ENCODE data around the gene BCORL1. TPM values are rescaled to one million over a fixed set of nuclear protein-coding genes. Genes with fewer than 3 reads are reported as not detected.

The BCORL1 gene
- total RNA-seq, 2 experiments from 2014 or later, result 3.6 to 4.1 TPM

DNA sequence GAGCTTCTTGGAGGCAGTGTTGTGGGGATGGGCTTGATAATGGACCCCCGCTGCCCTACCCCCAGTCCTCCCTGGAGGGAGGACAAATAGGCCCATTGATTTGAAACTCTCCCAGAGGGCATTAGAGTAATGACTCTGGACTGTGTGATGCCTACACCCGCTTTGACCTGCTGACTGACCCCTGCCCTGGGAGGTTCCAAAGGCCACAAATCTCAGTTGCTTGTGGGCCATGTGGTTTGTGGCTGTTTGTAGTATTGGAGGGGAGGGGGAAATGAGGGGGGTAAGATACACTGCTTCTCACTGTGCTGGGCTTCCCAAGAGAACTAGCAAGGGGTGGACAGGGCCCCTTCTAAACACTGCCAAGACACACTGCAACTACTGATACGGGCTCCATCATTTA is 27.6 kb upstream of the BCORL1 start:
- intact Hi-C loops (cut with micrococcal nuclease), result no loop called here
- Mint-ChIP-seq H3K4me3 (no peak overlapping the region), H3K4me1 (ENCODE audit: low read depth) (peaks cover 7% of the 10 kb centered on the region), H3K36me3 (ENCODE audit: low read depth) (no peaks in the 10 kb centered on the region), H3K27ac (no peak overlapping the region), H3K9me3 (no peaks in the 10 kb centered on the region), H3K27me3 (ENCODE audit: low read depth) (peaks cover 2% of the 10 kb centered on the region)
- CTCF ChIA-PET, result no interaction called here
- no peak for DNase-seq

DNA sequence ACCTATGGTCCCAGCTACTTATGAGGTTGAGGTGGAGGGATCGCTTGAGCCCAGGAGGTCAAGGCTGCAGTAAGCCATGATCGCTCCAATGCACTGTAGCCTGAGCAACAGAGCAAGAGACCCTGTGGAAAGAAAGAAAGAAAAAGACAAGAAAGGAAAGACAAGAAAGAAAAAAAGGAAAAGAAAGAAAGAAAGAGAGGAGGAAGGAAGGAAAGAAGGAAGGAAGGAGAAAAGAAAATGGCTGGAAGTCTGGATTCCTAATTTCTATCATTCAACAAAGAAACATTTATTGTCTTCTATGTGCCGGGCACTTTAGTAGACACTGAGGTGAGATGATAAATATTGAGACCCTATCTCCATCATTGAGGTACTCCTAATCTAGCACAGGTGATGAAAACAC is 26.8 kb upstream of the BCORL1 start:
- CTCF ChIA-PET, result no interaction called here
- H3K27ac Mint-ChIP-seq, result no peak overlapping the region

GRCh38 chrX:129956145-129956544 is 26.3 kb upstream of the BCORL1 start:
- no peak for DNase-seq
- Mint-ChIP-seq H3K27me3 (ENCODE audit: low read depth) (peaks cover 2% of the 10 kb centered on the region), H3K36me3 (ENCODE audit: low read depth) (no peaks in the 10 kb centered on the region), H3K9me3 (no peaks in the 10 kb centered on the region), H3K4me3 (peak overlapping the region; percentile 63), H3K4me1 (ENCODE audit: low read depth) (peaks cover 7% of the 10 kb centered on the region), H3K27ac (no peak overlapping the region)
- intact Hi-C loops (cut with micrococcal nuclease), result no loop called here
- CTCF ChIA-PET, result no interaction called here

More for the DNA sequence above, 26.8 kb upstream of the BCORL1 start:
- Mint-ChIP-seq H3K9me3 (no peaks in the 10 kb centered on the region), H3K36me3 (ENCODE audit: low read depth) (no peaks in the 10 kb centered on the region), H3K27me3 (ENCODE audit: low read depth) (peaks cover 2% of the 10 kb centered on the region), H3K4me1 (ENCODE audit: low read depth) (peaks cover 7% of the 10 kb centered on the region), H3K4me3 (peak overlapping the region; percentile 45)
- DNase-seq, result no peak
- intact Hi-C loops (cut with micrococcal nuclease), result no loop called here

GRCh38 chrX:129956765-129957164 is 25.7 kb upstream of the BCORL1 start:
- no peaks in the 10 kb centered on the region for H3K9me3 Mint-ChIP-seq
- H3K27me3 Mint-ChIP-seq (ENCODE audit: low read depth), result peaks cover 2% of the 10 kb centered on the region
- H3K27ac Mint-ChIP-seq, result no peak overlapping the region
- no peaks in the 10 kb centered on the region for H3K36me3 Mint-ChIP-seq (ENCODE audit: low read depth)
- CTCF ChIA-PET, result no interaction called here
- H3K4me3 Mint-ChIP-seq, result peak overlapping the region; percentile 63
- peaks cover 11% of the 10 kb centered on the region for H3K4me1 Mint-ChIP-seq (ENCODE audit: low read depth)
- no peak for DNase-seq
- intact Hi-C loops (cut with micrococcal nuclease), result no loop called here

DNA sequence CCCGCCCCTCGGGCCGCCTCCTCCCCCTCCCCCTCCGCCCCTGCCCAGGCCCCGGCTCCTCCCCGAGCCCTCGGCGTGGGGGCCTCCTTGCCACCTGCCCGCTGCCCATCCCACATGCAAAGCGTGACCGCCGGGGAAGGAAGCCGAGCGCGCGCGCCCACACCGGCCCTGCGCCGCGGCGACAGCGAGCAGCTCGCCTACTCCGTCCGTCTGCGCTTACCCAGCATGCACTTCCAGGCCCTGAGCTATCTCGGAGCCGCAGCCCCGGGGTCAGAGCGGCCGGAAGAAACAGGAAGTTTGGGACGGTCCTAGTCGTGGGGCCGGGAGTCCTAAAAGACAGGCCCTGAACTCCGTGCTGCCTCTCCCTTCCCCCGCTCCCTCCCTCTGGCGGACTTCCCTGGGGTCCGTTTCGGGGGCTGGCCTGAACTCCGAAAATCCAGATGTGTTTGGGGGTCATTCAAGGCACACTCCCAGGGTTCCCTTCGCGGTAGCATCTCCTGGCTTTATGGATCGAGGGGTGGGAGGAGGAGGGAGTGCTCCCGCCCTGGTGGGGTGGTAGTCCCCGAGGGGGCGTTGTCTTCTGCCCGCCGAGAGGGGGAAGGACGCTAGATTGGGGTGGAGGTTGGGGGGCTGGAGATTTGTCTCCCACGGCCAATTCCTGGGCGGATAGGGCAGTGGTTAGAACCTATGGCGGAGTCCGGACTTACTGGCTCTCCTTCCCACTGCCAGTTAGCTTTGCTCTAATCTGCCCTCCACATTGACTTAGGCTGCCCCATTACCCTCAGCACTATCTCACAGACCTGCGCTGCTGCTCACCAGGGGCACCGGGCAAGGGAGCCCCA is 25.0 kb upstream of the BCORL1 start:
- H3K4me1 Mint-ChIP-seq (ENCODE audit: low read depth), result peaks cover 15% of the 10 kb centered on the region
- H3K9me3 Mint-ChIP-seq, result no peaks in the 10 kb centered on the region
- DNase-seq, result peak; percentile 42
- CTCF ChIA-PET, result no interaction called here
- no peak overlapping the region for H3K27ac Mint-ChIP-seq
- H3K36me3 Mint-ChIP-seq (ENCODE audit: low read depth), result no peaks in the 10 kb centered on the region
- peaks cover 2% of the 10 kb centered on the region for H3K27me3 Mint-ChIP-seq (ENCODE audit: low read depth)
- H3K4me3 Mint-ChIP-seq, result peak overlapping the region; percentile 60
- intact Hi-C loops (cut with micrococcal nuclease), result no loop called here

DNA sequence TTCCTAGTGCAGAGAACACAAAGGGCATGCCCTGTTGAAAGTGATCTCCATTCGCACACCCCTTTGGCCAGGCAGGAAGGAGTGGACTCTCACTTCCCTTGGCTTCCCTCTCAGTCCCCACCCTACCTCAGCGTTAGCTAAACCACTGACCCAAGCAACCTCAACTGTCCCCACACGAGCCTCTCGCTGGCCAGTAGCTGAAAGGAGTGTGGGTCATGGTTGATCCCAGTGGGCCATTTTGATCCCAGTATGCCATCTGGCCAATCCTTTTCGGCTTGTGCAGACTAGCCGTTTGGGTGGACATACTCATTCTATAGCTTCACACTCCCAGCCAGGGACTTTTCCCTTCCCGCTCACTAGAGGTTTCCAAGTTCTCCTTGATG is 24.4 kb upstream of the BCORL1 start:
- peaks cover 11% of the 10 kb centered on the region for H3K4me1 Mint-ChIP-seq (ENCODE audit: low read depth)
- intact Hi-C loops (cut with micrococcal nuclease), result no loop called here
- no peaks in the 10 kb centered on the region for H3K9me3 Mint-ChIP-seq
- no peak for DNase-seq
- H3K27ac Mint-ChIP-seq, result no peak overlapping the region
- peak overlapping the region; percentile 60 for H3K4me3 Mint-ChIP-seq
- H3K36me3 Mint-ChIP-seq (ENCODE audit: low read depth), result no peaks in the 10 kb centered on the region
- no peaks in the 10 kb centered on the region for H3K27me3 Mint-ChIP-seq (ENCODE audit: low read depth)
- CTCF ChIA-PET, result no interaction called here

DNA sequence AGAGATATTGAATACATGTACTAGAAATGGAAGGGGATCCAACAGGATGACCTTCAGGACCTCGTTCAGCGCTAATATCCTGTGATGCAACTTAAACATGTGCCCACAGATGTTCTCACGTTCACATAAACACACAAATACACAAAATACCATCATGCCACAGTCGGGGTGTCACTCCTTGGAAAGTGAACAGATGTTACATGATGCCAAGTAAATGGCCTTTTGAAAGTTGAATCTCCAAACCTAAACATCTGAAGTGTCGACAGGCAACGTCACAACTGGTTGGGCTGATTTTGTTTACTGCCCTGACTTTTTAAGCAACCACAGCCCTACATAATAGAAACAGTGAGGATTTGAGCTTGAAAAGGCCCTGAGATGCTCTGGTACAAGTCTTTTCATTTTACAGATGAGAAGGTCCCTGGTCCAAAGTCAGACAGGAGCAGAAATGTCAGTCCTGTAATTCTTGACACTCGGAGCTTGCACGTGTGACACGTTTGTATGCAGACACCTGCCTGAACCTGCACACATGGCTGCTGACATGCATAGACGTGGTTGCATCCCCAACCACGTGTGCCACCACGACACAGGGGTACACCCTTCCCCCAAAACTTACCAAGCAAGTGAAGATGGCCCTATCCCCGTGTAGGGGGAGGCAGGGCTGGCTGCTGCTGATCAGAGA is 23.5 kb upstream of the BCORL1 start:
- Mint-ChIP-seq H3K27me3 (ENCODE audit: low read depth) (no peaks in the 10 kb centered on the region), H3K4me3 (no peak overlapping the region), H3K4me1 (ENCODE audit: low read depth) (peaks cover 11% of the 10 kb centered on the region), H3K27ac (no peak overlapping the region), H3K36me3 (ENCODE audit: low read depth) (no peaks in the 10 kb centered on the region), H3K9me3 (no peaks in the 10 kb centered on the region)
- intact Hi-C loops (cut with micrococcal nuclease), result no loop called here
- CTCF ChIA-PET, result no interaction called here
- no peak for DNase-seq

GRCh38 chrX:129959493-129959832 is 23.0 kb upstream of the BCORL1 start:
- no peak overlapping the region for H3K27ac Mint-ChIP-seq
- DNase-seq, result no peak
- H3K36me3 Mint-ChIP-seq (ENCODE audit: low read depth), result no peaks in the 10 kb centered on the region
- CTCF ChIA-PET, result no interaction called here
- H3K4me3 Mint-ChIP-seq, result no peak overlapping the region
- no peaks in the 10 kb centered on the region for H3K27me3 Mint-ChIP-seq (ENCODE audit: low read depth)
- H3K9me3 Mint-ChIP-seq, result no peaks in the 10 kb centered on the region
- intact Hi-C loops (cut with micrococcal nuclease), result no loop called here
- H3K4me1 Mint-ChIP-seq (ENCODE audit: low read depth), result peaks cover 11% of the 10 kb centered on the region

DNA sequence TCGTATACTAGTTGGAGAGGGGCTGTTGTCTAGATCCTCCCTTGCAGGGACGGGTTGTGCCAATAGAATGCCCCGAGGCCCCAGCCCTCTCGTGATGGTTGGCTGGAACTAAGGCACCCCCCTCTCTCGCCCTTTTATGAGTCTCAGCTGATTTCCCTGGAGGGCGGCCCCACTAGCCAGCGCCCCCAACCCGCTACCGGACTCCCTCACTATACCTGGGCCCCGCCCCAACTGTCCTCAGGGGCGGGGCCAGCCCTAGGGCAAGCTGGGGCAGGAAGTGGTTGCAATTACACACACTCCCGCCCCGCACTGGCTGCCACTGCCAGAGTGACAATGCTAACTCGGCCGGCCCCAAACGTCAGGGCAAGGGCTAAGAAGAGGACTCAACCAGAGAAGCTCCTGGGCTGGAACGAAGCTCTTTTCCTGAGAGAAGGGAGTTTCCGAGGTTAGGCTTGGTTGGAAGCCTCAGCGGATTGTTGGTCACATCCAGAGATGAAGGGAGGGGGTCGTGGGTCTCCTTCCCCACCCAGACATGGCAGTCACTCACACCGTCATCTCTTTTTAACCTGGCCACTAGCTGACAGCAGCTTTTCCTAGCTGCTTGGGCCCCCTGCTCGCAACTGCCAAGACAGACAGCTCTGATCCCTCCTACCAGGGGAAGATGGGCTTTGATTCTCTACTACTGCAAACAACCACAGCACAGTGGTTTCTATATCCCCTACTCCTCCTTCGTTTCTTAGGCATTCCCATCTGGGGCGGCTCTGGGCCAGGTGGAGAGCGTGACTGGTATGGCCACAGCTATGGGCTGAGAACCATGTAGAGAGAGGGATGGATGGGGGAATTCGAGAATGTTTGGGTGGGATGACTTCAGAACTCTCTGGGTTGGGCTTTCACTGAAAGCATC is 21.0 kb upstream of the BCORL1 start:
- Mint-ChIP-seq H3K4me1 (ENCODE audit: low read depth) (peaks cover 11% of the 10 kb centered on the region), H3K27ac (peak overlapping the region; percentile 86), H3K9me3 (no peaks in the 10 kb centered on the region), H3K4me3 (peak overlapping the region; percentile 76), H3K27me3 (ENCODE audit: low read depth) (no peaks in the 10 kb centered on the region), H3K36me3 (ENCODE audit: low read depth) (no peaks in the 10 kb centered on the region)
- intact Hi-C loops (cut with micrococcal nuclease), result loop anchor here (1.0 to 5.0 kb wide), 3 partner anchors 21 to 179 kb away; partner anchors contain the start of gene BCORL1
- CTCF ChIA-PET, result interaction anchor here (0.6 to 3.0 kb wide), 5 partner anchors 35 to 357 kb away, joined by 3 to 13 read pairs (median 4); no protein-coding TSS in a partner anchor
- DNase-seq, result peak; percentile 84

GRCh38 chrX:129963729-129964128 is 18.7 kb upstream of the BCORL1 start:
- H3K9me3 Mint-ChIP-seq, result no peaks in the 10 kb centered on the region
- CTCF ChIA-PET, result no interaction called here
- no peaks in the 10 kb centered on the region for H3K36me3 Mint-ChIP-seq (ENCODE audit: low read depth)
- no peaks in the 10 kb centered on the region for H3K27me3 Mint-ChIP-seq (ENCODE audit: low read depth)
- no peak overlapping the region for H3K4me3 Mint-ChIP-seq
- no peak for DNase-seq
- peaks cover 8% of the 10 kb centered on the region for H3K4me1 Mint-ChIP-seq (ENCODE audit: low read depth)
- intact Hi-C loops (cut with micrococcal nuclease), result loop anchor here (5.0 kb wide), 1 partner anchor 181 kb away; no protein-coding TSS in a partner anchor
- no peak overlapping the region for H3K27ac Mint-ChIP-seq

GRCh38 chrX:129965166-129965565 is 17.3 kb upstream of the BCORL1 start:
- intact Hi-C loops (cut with micrococcal nuclease), result no loop called here
- Mint-ChIP-seq H3K9me3 (no peaks in the 10 kb centered on the region), H3K4me1 (ENCODE audit: low read depth) (peaks cover 8% of the 10 kb centered on the region), H3K36me3 (ENCODE audit: low read depth) (no peaks in the 10 kb centered on the region), H3K27me3 (ENCODE audit: low read depth) (no peaks in the 10 kb centered on the region), H3K4me3 (no peak overlapping the region), H3K27ac (no peak overlapping the region)
- DNase-seq, result no peak
- CTCF ChIA-PET, result no interaction called here

DNA sequence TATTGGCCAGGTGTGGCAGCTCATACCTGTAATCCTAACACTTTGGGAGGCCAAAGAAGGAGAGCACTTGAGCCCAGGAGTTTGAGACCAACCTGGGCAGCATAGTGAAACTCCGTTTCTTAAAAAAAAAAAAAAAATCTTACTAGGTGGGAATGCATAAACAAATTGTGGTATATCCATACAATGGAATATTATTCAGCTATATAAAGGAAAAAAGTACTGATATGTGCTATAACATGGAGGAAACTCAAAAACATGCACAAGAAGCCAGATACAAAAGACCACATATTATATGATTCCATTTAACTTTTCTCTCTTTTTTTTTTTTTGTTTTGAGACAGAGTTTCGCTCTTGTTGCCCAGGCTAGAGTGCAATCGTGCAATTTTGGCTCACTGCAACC is 13.5 kb upstream of the BCORL1 start:
- no peaks in the 10 kb centered on the region for H3K27me3 Mint-ChIP-seq (ENCODE audit: low read depth)
- CTCF ChIA-PET, result interaction anchor here (0.6 kb wide), 1 partner anchor 368 kb away, joined by 3 read pairs; no protein-coding TSS in a partner anchor
- intact Hi-C loops (cut with micrococcal nuclease), result no loop called here
- H3K9me3 Mint-ChIP-seq, result no peaks in the 10 kb centered on the region
- no peak for DNase-seq
- no peaks in the 10 kb centered on the region for H3K4me1 Mint-ChIP-seq (ENCODE audit: low read depth)
- H3K4me3 Mint-ChIP-seq, result no peak overlapping the region
- no peak overlapping the region for H3K27ac Mint-ChIP-seq
- no peaks in the 10 kb centered on the region for H3K36me3 Mint-ChIP-seq (ENCODE audit: low read depth)

Data from activated naive CD4-positive, alpha-beta T cell treated with anti-CD3 and anti-CD28 coated beads for 36 hours (primary cell).